ENCODE data around the gene ZSWIM8.

Gene ZSWIM8

GRCh38 chr10:73797324-73798025 lies 12.1 kb downstream of the ZSWIM8 start:
- DNase-seq (ENCODE audit: low read depth in 2 of 2): no peak

- DNase-seq (ENCODE audit: low read depth in 2 of 2): no peak
Measured at GRCh38 chr10:73798087-73798486, 12.7 kb downstream of the ZSWIM8 start.

- DNase-seq (ENCODE audit: low read depth in 2 of 2): no peak
Measured at GRCh38 chr10:73798927-73799560, 13.6 kb downstream of the ZSWIM8 start.

- no peak for DNase-seq (ENCODE audit: low read depth in 2 of 2)
Measured at GRCh38 chr10:73799899-73800559, 14.6 kb downstream of the ZSWIM8 start.

GRCh38 chr10:73800560-73801252 lies 15.3 kb downstream of the ZSWIM8 start:
- no peak for DNase-seq (ENCODE audit: low read depth in 2 of 2)

- DNase-seq (ENCODE audit: low read depth in 2 of 2): no peak
Measured at GRCh38 chr10:73801253-73801590, 15.8 kb downstream of the ZSWIM8 start.

GRCh38 chr10:73802276-73802991 lies 17.0 kb downstream of the ZSWIM8 start:
- no peak for DNase-seq (ENCODE audit: low read depth in 2 of 2)

- DNase-seq (ENCODE audit: low read depth in 2 of 2): no peak
Measured at GRCh38 chr10:73803680-73804286, 18.4 kb downstream of the ZSWIM8 start.

- no peak for DNase-seq (ENCODE audit: low read depth in 2 of 2)
Measured at GRCh38 chr10:73806176-73806950, 21.0 kb downstream of the ZSWIM8 start.

GRCh38 chr10:73807471-73807870 lies 22.1 kb downstream of the ZSWIM8 start:
- DNase-seq (ENCODE audit: low read depth in 2 of 2): no peak

GRCh38 chr10:73808021-73808815 lies 22.8 kb downstream of the ZSWIM8 start:
- DNase-seq (ENCODE audit: low read depth in 2 of 2): no peak

GRCh38 chr10:73809061-73809818 lies 23.8 kb downstream of the ZSWIM8 start:
- no peak for DNase-seq (ENCODE audit: low read depth in 2 of 2)

- DNase-seq (ENCODE audit: low read depth in 2 of 2): no peak
Measured at GRCh38 chr10:73810358-73810734, 24.9 kb downstream of the ZSWIM8 start.

- DNase-seq (ENCODE audit: low read depth in 2 of 2): no peak
Measured at GRCh38 chr10:73810735-73811465, 25.5 kb downstream of the ZSWIM8 start.

- no peak for DNase-seq (ENCODE audit: low read depth in 2 of 2)
Measured at GRCh38 chr10:73812657-73813056, 27.3 kb downstream of the ZSWIM8 start.

GRCh38 chr10:73813333-73813732 lies 27.9 kb downstream of the ZSWIM8 start:
- DNase-seq (ENCODE audit: low read depth in 2 of 2): no peak

GRCh38 chr10:73814276-73814895 lies 29.0 kb downstream of the ZSWIM8 start:
- no peak for DNase-seq (ENCODE audit: low read depth in 2 of 2)
